ENCODE data around the gene RPL14.

Gene RPL14

GRCh38 chr3:40464339-40465110 lies 7.4 kb downstream of the RPL14 start:
- DNase-seq = no peak

DNA sequence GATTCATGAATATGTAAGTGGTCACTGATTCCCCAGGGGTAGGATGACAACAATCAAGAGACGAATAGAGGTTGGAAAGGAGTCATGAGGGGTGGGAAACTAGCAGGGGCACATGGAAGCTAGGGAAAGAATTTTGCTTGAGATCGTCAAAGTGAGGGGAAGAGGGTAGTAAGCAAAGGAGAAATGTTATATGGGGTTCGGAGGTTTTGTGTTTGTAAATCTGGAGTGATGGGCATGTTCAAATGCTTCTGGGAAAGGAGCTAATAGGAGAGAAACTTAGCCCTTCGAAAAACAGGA lies 7.9 kb downstream of the RPL14 start:
- DNase-seq = no peak

GRCh38 chr3:40465456-40465855 lies 8.3 kb downstream of the RPL14 start:
- DNase-seq = no peak

GRCh38 chr3:40468018-40468417 lies 10.9 kb downstream of the RPL14 start:
- no peak for DNase-seq

- DNase-seq = no peak
These were observed 13.6 kb downstream of the RPL14 start for GRCh38 chr3:40470701-40471100.

- DNase-seq = peak; percentile 84
These were observed 19.6 kb downstream of the RPL14 start, which contains the start of gene ZNF619 for GRCh38 chr3:40476478-40477470. TSS of gene ZNF619 (plus strand) at chr3:40477122. CDS start at chr3:40477980, 858 bp downstream.

- no peak for DNase-seq
These were observed 20.5 kb downstream of the RPL14 start for GRCh38 chr3:40477666-40478065.

- DNase-seq = no peak
These were observed 30.0 kb downstream of the RPL14 start for GRCh38 chr3:40487172-40487571.

DNA sequence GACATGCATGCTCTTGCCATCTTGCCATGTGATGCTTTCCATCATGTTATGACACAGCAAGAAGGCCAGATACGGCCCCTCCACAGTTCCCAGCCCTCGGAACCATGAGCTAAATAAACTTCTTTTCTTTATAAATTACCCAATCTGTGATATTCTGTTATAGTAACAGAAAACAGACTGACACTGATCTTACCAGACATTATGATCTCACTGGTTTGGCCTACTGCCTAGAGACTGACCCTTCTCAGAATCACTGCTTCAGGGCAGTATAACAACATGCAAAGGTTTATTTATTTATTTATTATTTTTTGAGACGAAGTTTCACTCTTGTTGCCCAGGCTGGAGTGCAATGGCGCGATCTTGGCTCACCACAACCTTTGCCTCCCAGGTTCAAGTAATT lies 33.8 kb downstream of the RPL14 start:
- DNase-seq = no peak

DNA sequence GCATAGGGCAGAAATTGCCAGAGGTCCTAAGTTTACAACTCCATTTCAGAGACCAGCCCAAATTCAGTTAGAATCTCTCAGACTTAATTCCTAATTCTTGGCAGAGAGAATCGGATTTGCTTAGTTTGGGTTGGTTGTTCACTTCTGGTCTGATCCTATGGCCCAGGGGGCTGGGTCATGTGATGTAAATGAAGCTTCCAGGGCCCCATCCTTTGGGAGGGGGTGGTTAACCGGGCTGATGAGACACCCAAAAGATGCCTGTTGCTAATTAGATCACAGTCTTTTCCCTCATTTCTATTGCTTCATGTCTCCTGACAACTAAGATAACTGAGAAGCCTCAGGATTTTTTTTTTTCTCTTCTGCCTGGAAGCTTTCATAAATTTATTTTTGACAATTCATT lies 37.6 kb downstream of the RPL14 start:
- no peak for DNase-seq

DNA sequence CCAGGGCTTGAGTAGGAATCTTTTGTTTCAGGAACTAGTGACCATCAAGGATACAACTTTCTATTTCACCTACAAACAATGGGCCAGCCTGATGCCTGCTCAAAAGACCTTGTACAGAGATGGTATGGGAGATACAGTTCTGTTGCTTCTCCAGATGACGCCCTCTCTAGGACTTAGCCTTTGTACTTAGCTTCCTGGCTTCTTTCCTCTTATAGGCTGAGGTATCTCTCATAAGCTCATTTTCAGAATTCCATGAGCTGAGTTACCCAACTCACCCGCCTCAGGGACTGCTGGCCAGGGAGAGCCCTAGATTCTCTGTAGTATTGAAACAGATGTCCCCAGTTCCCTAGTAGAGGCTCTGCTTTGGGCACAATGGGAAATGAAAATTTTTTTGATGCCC lies 40.1 kb downstream of the RPL14 start:
- no peak for DNase-seq

GRCh38 chr3:40499952-40500351 lies 42.8 kb downstream of the RPL14 start:
- DNase-seq = no peak

DNA sequence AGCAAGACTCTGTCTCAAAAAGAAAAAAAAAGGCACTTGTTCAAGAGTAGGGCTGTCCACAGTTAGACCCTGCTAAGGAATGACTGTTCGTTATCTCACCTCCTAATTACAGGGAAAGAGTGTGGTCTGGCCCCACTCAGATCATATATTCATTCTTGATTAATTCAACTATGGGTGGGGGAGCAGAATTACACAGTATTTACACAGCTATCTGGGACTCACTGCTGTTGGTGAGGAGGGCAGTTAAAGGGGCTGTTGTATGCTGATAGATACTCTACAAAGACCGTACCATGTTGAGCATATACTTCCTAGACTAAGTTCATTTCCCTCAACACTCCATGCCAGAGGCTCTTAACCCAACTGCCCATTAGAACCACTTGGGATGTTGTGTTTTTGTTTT lies 44.9 kb downstream of the RPL14 start:
- DNase-seq = no peak

- DNase-seq = no peak
These were observed 47.7 kb downstream of the RPL14 start for GRCh38 chr3:40504636-40505430.

DNA sequence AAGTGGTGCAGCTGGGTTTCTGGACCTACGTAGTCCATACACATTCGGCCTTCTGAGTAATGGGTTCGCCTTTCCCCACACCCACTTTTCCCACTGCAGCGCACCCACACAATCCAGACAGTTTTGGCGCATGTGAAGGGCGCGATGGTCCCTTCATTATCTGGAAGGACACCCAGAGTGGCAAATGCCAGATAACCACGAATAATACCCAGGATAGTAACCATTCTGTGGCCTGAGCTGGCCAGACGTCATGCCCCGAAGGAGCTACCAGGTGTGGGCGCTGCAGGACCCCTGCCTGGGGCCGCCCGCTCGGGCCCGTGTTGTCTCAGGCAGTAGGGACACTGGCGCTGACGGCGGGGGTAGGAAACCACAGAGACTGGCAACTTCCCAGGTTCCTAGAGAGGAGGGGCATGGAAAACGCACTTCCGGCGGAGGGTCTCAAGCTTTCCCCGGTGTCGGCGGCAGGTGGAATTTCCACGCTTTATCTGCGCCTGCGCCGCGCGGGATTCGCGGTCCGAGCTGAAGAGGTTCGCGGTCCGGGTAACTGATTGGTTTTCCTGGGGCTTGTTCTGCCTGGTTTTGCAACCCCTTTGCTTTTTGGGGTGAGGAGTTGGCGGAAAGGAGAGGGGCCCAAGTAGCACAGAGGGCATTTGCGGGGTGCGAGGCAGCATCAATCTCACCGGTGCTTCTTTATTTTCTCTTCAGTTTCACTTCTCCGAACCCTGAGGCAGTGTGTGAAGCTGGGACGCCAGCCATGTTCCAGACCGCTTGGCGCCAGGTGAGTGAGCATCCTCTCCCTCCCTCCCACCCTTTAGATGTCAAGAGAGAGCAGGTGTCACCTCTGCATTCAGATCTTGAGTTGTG lies 48.7 kb downstream of the RPL14 start, which contains the start of gene ZNF620:
TSS of gene ZNF620 (plus strand) at position 441 of the 864 bp plus-strand sequence. CDS start at position 755, 314 bp downstream.
- DNase-seq = peak; percentile 81

GRCh38 chr3:40511031-40511718 lies 54.0 kb downstream of the RPL14 start:
- no peak for DNase-seq

GRCh38 chr3:40516201-40516600 lies 59.1 kb downstream of the RPL14 start:
- no peak for DNase-seq

DNA sequence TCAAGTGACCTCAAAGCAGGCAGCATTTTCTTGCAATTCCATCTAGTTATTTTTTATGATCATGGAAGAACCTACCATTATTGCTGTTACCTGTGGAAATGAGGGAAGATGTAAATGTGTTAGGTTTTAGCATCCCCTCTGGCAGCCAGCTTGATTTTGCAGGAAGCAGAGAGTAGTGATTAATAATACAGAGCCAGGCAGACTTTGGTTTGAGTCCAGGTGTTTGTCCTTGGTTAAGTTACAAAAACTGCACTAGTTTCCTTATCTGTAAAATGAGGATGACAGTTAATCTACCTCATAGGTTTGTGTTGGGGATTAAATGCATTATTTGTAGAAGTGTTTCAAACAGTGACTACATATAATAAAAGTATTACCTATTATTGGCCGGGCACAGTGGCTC lies 60.9 kb downstream of the RPL14 start:
- DNase-seq = no peak

Data from activated CD8-positive, alpha-beta memory T cell treated with anti-CD3 and anti-CD28 coated beads for 24 hours (primary cell).